Loucy (cell line): ENCODE measurements around the gene SLC25A21.

Source experiments
- H2AFZ ChIP-seq: fragments of 200-600 bp; sonication (generic); 2 replicates; pipeline ENCODE4 v1.6.0; 2016; ENCODE audit warnings: antibody characterized with exemption, mild to moderate bottlenecking, low read length, moderate library complexity
- H3F3A ChIP-seq: fragments of 200-600 bp; 2 replicates; pipeline ENCODE4 v1.6.0; 2016; ENCODE audit warnings: antibody characterized with exemption, low read depth, mild to moderate bottlenecking
- H3K27me3 ChIP-seq: fragments of 200-600 bp; sonication (generic); 2 replicates; pipeline ENCODE4 v1.6.1; 2014; ENCODE audit warnings: low read length, mild to moderate bottlenecking; ENCODE audit not compliant: insufficient read depth, poor library complexity, severe bottlenecking
- H3K36me3 ChIP-seq: fragments of 200-600 bp; sonication (generic); 2 replicates; pipeline ENCODE4 v1.6.1; 2016; ENCODE audit warnings: low read length; ENCODE audit not compliant: insufficient read depth
- H3K4me1 ChIP-seq: fragments of 200-600 bp; sonication (generic); 2 replicates; pipeline ENCODE4 v1.5.1; 2014; ENCODE audit warnings: low read length, mild to moderate bottlenecking; ENCODE audit not compliant: insufficient read depth, poor library complexity, severe bottlenecking
- H3K4me2 ChIP-seq: fragments of 200-600 bp; sonication (generic); 2 replicates; pipeline ENCODE4 v1.6.0; 2014; ENCODE audit warnings: antibody characterized with exemption, low read length, low read depth, mild to moderate bottlenecking; ENCODE audit not compliant: poor library complexity, severe bottlenecking
- H3K4me3 ChIP-seq: fragments of 200-600 bp; sonication (generic); 2 replicates; pipeline ENCODE4 v1.5.1; 2014; ENCODE audit warnings: low read length, mild to moderate bottlenecking, mixed read lengths; ENCODE audit not compliant: poor library complexity, severe bottlenecking
- H3K79me2 ChIP-seq: fragments of 200-600 bp; sonication (generic); 2 replicates; pipeline ENCODE4 v1.6.1; 2014; ENCODE audit warnings: low read length; ENCODE audit not compliant: insufficient read depth
- H3K9ac ChIP-seq: fragments of 200-600 bp; sonication (generic); 2 replicates; pipeline ENCODE4 v1.6.0; 2014; ENCODE audit warnings: mild to moderate bottlenecking, low read depth, low read length, moderate library complexity; ENCODE audit not compliant: poor library complexity, severe bottlenecking
- H3K9me2 ChIP-seq: fragments of 200-600 bp; sonication (generic); replicated peaks from 2 replicates; pipeline ENCODE4 v1.6.1; 2016; ENCODE audit warnings: low read depth, low read length, mixed read lengths
- H3K9me3 ChIP-seq: fragments of 200-600 bp; sonication (generic); 2 replicates; pipeline ENCODE4 v1.6.1; 2014; ENCODE audit warnings: mild to moderate bottlenecking, antibody characterized with exemption, low read length, low read depth; ENCODE audit not compliant: insufficient read depth
- H4K20me1 ChIP-seq: fragments of 200-600 bp; sonication (generic); 2 replicates; pipeline ENCODE4 v1.6.0; 2014; ENCODE audit warnings: antibody characterized with exemption, low read length, mild to moderate bottlenecking; ENCODE audit not compliant: insufficient read depth, poor library complexity, severe bottlenecking
- CTCF ChIP-seq: fragments of 200-600 bp; sonication (generic); conservative IDR thresholded peaks from 2 replicates; pipeline ENCODE4 v1.5.1; 2014; ENCODE audit warnings: mild to moderate bottlenecking, antibody characterized with exemption, low read length
- EZH2phosphoT487 ChIP-seq: fragments of 200-600 bp; IDR thresholded peaks from 2 replicates; pipeline ENCODE4 v1.6.1; 2018; ENCODE audit warnings: antibody characterized with exemption, mild to moderate bottlenecking, moderate library complexity, borderline replicate concordance

Gene SLC25A21

GRCh38 chr14:37170237-37170636, 2.2 kb downstream of the SLC25A21 start:
- Histone ChIP-seq H3K9ac (no peak overlapping the region), H3F3A (no peaks in the 10 kb centered on the region), H3K79me2 (no peaks in the 10 kb centered on the region), H3K9me3 (no peaks in the 10 kb centered on the region), H3K4me3 (no peak overlapping the region), H4K20me1 (no peaks in the 10 kb centered on the region), H3K9me2 (no peaks in the 10 kb centered on the region), H2AFZ (no peak overlapping the region), H3K36me3 (no peaks in the 10 kb centered on the region), H3K4me2 (no peak overlapping the region), H3K4me1 (no peaks in the 10 kb centered on the region), H3K27me3 (no peaks in the 10 kb centered on the region)
- TF ChIP-seq CTCF = no peak
- TF ChIP-seq EZH2phosphoT487 = no peak

- H3K4me2 ChIP-seq = no peak overlapping the region
- H3K27me3 ChIP-seq = no peaks in the 10 kb centered on the region
- H3K4me1 ChIP-seq = no peaks in the 10 kb centered on the region
- H3F3A ChIP-seq = no peaks in the 10 kb centered on the region
- TF ChIP-seq CTCF (no peak), EZH2phosphoT487 (no peak)
- no peaks in the 10 kb centered on the region for H3K9me3 ChIP-seq
- no peaks in the 10 kb centered on the region for H3K36me3 ChIP-seq
- H3K79me2 ChIP-seq = no peaks in the 10 kb centered on the region
- H3K9me2 ChIP-seq = no peaks in the 10 kb centered on the region
- no peak overlapping the region for H3K9ac ChIP-seq
- no peak overlapping the region for H2AFZ ChIP-seq
- H4K20me1 ChIP-seq = no peaks in the 10 kb centered on the region
- H3K4me3 ChIP-seq = no peak overlapping the region
Observed at GRCh38 chr14:37168721-37169120, 3.7 kb downstream of the SLC25A21 start.

GRCh38 chr14:37167151-37168047, 5.0 kb downstream of the SLC25A21 start:
- Histone ChIP-seq H3K9me3 (no peaks in the 10 kb centered on the region), H2AFZ (no peak overlapping the region), H3K27me3 (no peaks in the 10 kb centered on the region), H3K9ac (no peak overlapping the region), H3K9me2 (no peaks in the 10 kb centered on the region), H4K20me1 (no peaks in the 10 kb centered on the region), H3F3A (no peaks in the 10 kb centered on the region), H3K4me1 (no peaks in the 10 kb centered on the region), H3K36me3 (no peaks in the 10 kb centered on the region), H3K4me3 (no peak overlapping the region), H3K79me2 (no peaks in the 10 kb centered on the region), H3K4me2 (no peak overlapping the region)
- no peak for TF ChIP-seq CTCF
- TF ChIP-seq EZH2phosphoT487 = no peak
